ENCODE results near the gene ANKRD50. TPM values are rescaled to one million over a fixed set of nuclear protein-coding genes. Genes with fewer than 3 reads are reported as not detected.

The ANKRD50 gene
- total RNA-seq, 2 experiments from 2014 or later, result 0.27 to 0.36 TPM

GRCh38 chr4:124727331-124727890 lies 14.9 kb upstream of the ANKRD50 start:
- Mint-ChIP-seq H3K4me3 (no peak overlapping the region), H3K9me3 (no peaks in the 10 kb centered on the region), H3K36me3 (ENCODE audit: low read depth) (no peaks in the 10 kb centered on the region), H3K27me3 (peaks cover 3% of the 10 kb centered on the region), H3K4me1 (ENCODE audit: low read depth) (no peaks in the 10 kb centered on the region), H3K27ac (no peak overlapping the region)
- no peaks in the 10 kb centered on the region for H3K27me3 ChIP-seq (ENCODE audit: control insufficient read depth in 1 of 2, insufficient read depth in 2 of 2, low read length in 2 of 2)
- no peak for ATAC-seq (ENCODE audit: poor library complexity)
- no peaks in the 10 kb centered on the region for H3K9me3 ChIP-seq (ENCODE audit: control insufficient read depth in 1 of 2, insufficient read depth in 1 of 2, low read length in 2 of 2)
- H3K4me3 ChIP-seq (ENCODE audit: low read length), result no peak overlapping the region
- no peaks in the 10 kb centered on the region for H3K4me1 ChIP-seq (ENCODE audit: insufficient read depth, low read length)
- ChIA-PET CTCF (no interaction called here), POLR2A (no interaction called here)
- no peak overlapping the region for H3K27ac ChIP-seq (ENCODE audit: low read depth in 1 of 2, low read length in 2 of 2)
- DNase-seq, result no peak
- intact Hi-C loops (cut with DNase I, micrococcal nuclease), result no loop called here
- no peak for TF ChIP-seq CTCF (IDR thresholded peaks at IDR 0.05)
- H3K36me3 ChIP-seq (ENCODE audit: insufficient read depth, low read length), result no peaks in the 10 kb centered on the region

GRCh38 chr4:124726269-124726668 lies 13.7 kb upstream of the ANKRD50 start:
- H3K27ac Mint-ChIP-seq, result no peak overlapping the region
- ChIA-PET CTCF (no interaction called here), POLR2A (no interaction called here)
- no peaks in the 10 kb centered on the region for H3K9me3 Mint-ChIP-seq
- no peaks in the 10 kb centered on the region for H3K36me3 ChIP-seq (ENCODE audit: insufficient read depth, low read length)
- TF ChIP-seq CTCF (IDR thresholded peaks at IDR 0.05), result no peak
- no peaks in the 10 kb centered on the region for H3K4me1 Mint-ChIP-seq (ENCODE audit: low read depth)
- intact Hi-C loops (cut with DNase I, micrococcal nuclease), result no loop called here
- H3K9me3 ChIP-seq (ENCODE audit: control insufficient read depth in 1 of 2, insufficient read depth in 1 of 2, low read length in 2 of 2), result no peaks in the 10 kb centered on the region
- no peaks in the 10 kb centered on the region for H3K27me3 ChIP-seq (ENCODE audit: control insufficient read depth in 1 of 2, insufficient read depth in 2 of 2, low read length in 2 of 2)
- no peak for ATAC-seq (ENCODE audit: poor library complexity)
- no peak overlapping the region for H3K4me3 ChIP-seq (ENCODE audit: low read length)
- no peak overlapping the region for H3K27ac ChIP-seq (ENCODE audit: low read depth in 1 of 2, low read length in 2 of 2)
- no peaks in the 10 kb centered on the region for H3K36me3 Mint-ChIP-seq (ENCODE audit: low read depth)
- H3K27me3 Mint-ChIP-seq, result no peaks in the 10 kb centered on the region
- no peak for DNase-seq
- H3K4me1 ChIP-seq (ENCODE audit: insufficient read depth, low read length), result no peaks in the 10 kb centered on the region
- H3K4me3 Mint-ChIP-seq, result no peak overlapping the region

GRCh38 chr4:124722071-124722470 lies 9.5 kb upstream of the ANKRD50 start:
- intact Hi-C loops (cut with DNase I, micrococcal nuclease), result no loop called here
- Mint-ChIP-seq H3K27ac (no peak overlapping the region), H3K4me3 (no peak overlapping the region), H3K27me3 (no peaks in the 10 kb centered on the region), H3K9me3 (no peaks in the 10 kb centered on the region), H3K36me3 (ENCODE audit: low read depth) (no peaks in the 10 kb centered on the region), H3K4me1 (ENCODE audit: low read depth) (no peaks in the 10 kb centered on the region)
- ATAC-seq (ENCODE audit: poor library complexity), result no peak
- Histone ChIP-seq H3K27me3 (ENCODE audit: control insufficient read depth in 1 of 2, insufficient read depth in 2 of 2, low read length in 2 of 2) (no peaks in the 10 kb centered on the region), H3K4me1 (ENCODE audit: insufficient read depth, low read length) (no peaks in the 10 kb centered on the region), H3K4me3 (ENCODE audit: low read length) (no peak overlapping the region), H3K36me3 (ENCODE audit: insufficient read depth, low read length) (no peaks in the 10 kb centered on the region), H3K27ac (ENCODE audit: low read depth in 1 of 2, low read length in 2 of 2) (no peak overlapping the region), H3K9me3 (ENCODE audit: control insufficient read depth in 1 of 2, insufficient read depth in 1 of 2, low read length in 2 of 2) (no peaks in the 10 kb centered on the region)
- ChIA-PET CTCF (no interaction called here), POLR2A (no interaction called here)
- DNase-seq, result no peak
- TF ChIP-seq CTCF (IDR thresholded peaks at IDR 0.05), result no peak

Measured in CD4-positive, alpha-beta T cell (primary cell).